Nephron (organoid): ENCODE measurements around the gene STRAP.
A peak's percentile ranks its signal among the peaks of the same experiment; 100 is the strongest.

Source experiments
- H3K27ac Mint-ChIP-seq, 3 experiments: 2 replicates each; pipeline ENCODE4 v1.8.0; 2020; ENCODE audit warnings: mixed read lengths in 3 of 3, mild to moderate bottlenecking in 2 of 3, moderate library complexity in 1 of 3
- H3K27me3 Mint-ChIP-seq: 2 replicates; pipeline ENCODE4 v1.8.0; 2021; ENCODE audit warnings: low read depth, mild to moderate bottlenecking, moderate library complexity, mixed read lengths
- H3K36me3 Mint-ChIP-seq: 2 replicates; pipeline ENCODE4 v1.8.0; 2020; ENCODE audit warnings: low read depth, mixed read lengths
- H3K4me1 Mint-ChIP-seq: 2 replicates; pipeline ENCODE4 v1.8.0; 2020; ENCODE audit warnings: mixed read lengths
- H3K4me3 Mint-ChIP-seq, 3 experiments: 2 replicates each; pipeline ENCODE4 v1.8.0; 2020; ENCODE audit warnings: mild to moderate bottlenecking in 3 of 3, mixed read lengths in 3 of 3, moderate library complexity in 2 of 3
- H3K9me3 Mint-ChIP-seq: 2 replicates; pipeline ENCODE4 v1.8.0; 2020; ENCODE audit warnings: mixed read lengths
- CTCF ChIP-seq, 3 experiments: fragments of 200-600 bp; sonication (generic); IDR thresholded peaks; one replicate each; pipeline ENCODE4 v1.5.0; 2021; ENCODE audit warnings: antibody characterized with exemption in 3 of 3; ENCODE audit not compliant: unreplicated experiment in 3 of 3

STRAP gene

GRCh38 chr12:15853877-15854276 lies 28.3 kb upstream of the STRAP start:
- Mint-ChIP-seq H3K4me1 (peaks cover 4% of the 10 kb centered on the region), H3K27ac (no peak overlapping the region), H3K9me3 (no peaks in the 10 kb centered on the region), H3K36me3 (no peaks in the 10 kb centered on the region), H3K4me3 (no peak overlapping the region), H3K27me3 (no peaks in the 10 kb centered on the region)
- TF ChIP-seq CTCF (IDR thresholded peaks at IDR 0.05; ENCODE audit: unreplicated experiment in 3 of 3) = no peak

- Mint-ChIP-seq H3K4me1 (no peaks in the 10 kb centered on the region), H3K27me3 (no peaks in the 10 kb centered on the region), H3K4me3 (no peak overlapping the region), H3K9me3 (no peaks in the 10 kb centered on the region), H3K36me3 (no peaks in the 10 kb centered on the region), H3K27ac (no peak overlapping the region)
- TF ChIP-seq CTCF (IDR thresholded peaks at IDR 0.05; ENCODE audit: unreplicated experiment in 3 of 3) = no peak
These were observed 27.3 kb upstream of the STRAP start for GRCh38 chr12:15854916-15855315.

- TF ChIP-seq CTCF (IDR thresholded peaks at IDR 0.05; ENCODE audit: unreplicated experiment in 3 of 3) = no peak
- H3K4me1 Mint-ChIP-seq = no peaks in the 10 kb centered on the region
- no peaks in the 10 kb centered on the region for H3K27me3 Mint-ChIP-seq
- H3K9me3 Mint-ChIP-seq = no peaks in the 10 kb centered on the region
- no peak overlapping the region for H3K27ac Mint-ChIP-seq
- no peaks in the 10 kb centered on the region for H3K36me3 Mint-ChIP-seq
- no peak overlapping the region for H3K4me3 Mint-ChIP-seq
These were observed 26.5 kb upstream of the STRAP start for GRCh38 chr12:15855646-15856045.

- Mint-ChIP-seq H3K36me3 (no peaks in the 10 kb centered on the region), H3K4me1 (no peaks in the 10 kb centered on the region), H3K27ac (no peak overlapping the region), H3K27me3 (no peaks in the 10 kb centered on the region), H3K4me3 (no peak overlapping the region), H3K9me3 (no peaks in the 10 kb centered on the region)
- peak; percentile 82 to 96 (median 85) for TF ChIP-seq CTCF (IDR thresholded peaks at IDR 0.05; ENCODE audit: unreplicated experiment in 3 of 3)
These were observed 25.8 kb upstream of the STRAP start for GRCh38 chr12:15856097-15856982.

GRCh38 chr12:15858353-15858752 lies 23.8 kb upstream of the STRAP start:
- H3K9me3 Mint-ChIP-seq = no peaks in the 10 kb centered on the region
- H3K36me3 Mint-ChIP-seq = no peaks in the 10 kb centered on the region
- no peaks in the 10 kb centered on the region for H3K4me1 Mint-ChIP-seq
- no peak overlapping the region for H3K4me3 Mint-ChIP-seq
- H3K27me3 Mint-ChIP-seq = no peaks in the 10 kb centered on the region
- H3K27ac Mint-ChIP-seq = no peak overlapping the region
- TF ChIP-seq CTCF (IDR thresholded peaks at IDR 0.05; ENCODE audit: unreplicated experiment in 3 of 3) = peak in 1 of 3 experiments; percentile 14

- Mint-ChIP-seq H3K9me3 (no peaks in the 10 kb centered on the region), H3K27ac (no peak overlapping the region), H3K36me3 (no peaks in the 10 kb centered on the region), H3K4me3 (no peak overlapping the region), H3K27me3 (no peaks in the 10 kb centered on the region), H3K4me1 (no peaks in the 10 kb centered on the region)
- TF ChIP-seq CTCF (IDR thresholded peaks at IDR 0.05; ENCODE audit: unreplicated experiment in 3 of 3) = no peak
These were observed 23.1 kb upstream of the STRAP start for GRCh38 chr12:15859116-15859515.
